ENCODE results near the gene TPM4.

DNA sequence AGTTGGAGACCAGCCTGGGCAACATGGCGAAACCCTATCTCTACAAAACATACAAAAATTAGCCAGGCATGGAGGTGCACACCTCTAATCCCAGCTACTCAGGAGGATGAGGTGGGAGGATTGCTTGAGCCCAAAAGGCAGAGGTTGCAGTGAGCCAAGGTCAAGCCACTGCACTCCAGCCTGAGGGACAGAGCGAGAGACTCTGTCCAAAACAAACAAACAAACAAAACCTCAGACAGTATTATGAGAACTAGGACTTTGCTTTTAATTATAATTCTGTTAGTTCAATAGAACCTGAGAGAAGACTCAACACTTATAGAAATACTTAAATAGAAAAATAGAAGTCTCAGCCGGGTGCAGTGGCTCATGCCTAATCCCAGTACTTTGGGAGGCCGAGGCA is 31.1 kb upstream of the TPM4 start:
- TF ChIP-seq EP300 (conservative IDR thresholded peaks at IDR 0.05; ENCODE audit: poor library complexity, severe bottlenecking) (no peak), RAD21 (conservative IDR thresholded peaks at IDR 0.05) (no peak), POLR2AphosphoS5 (IDR thresholded peaks at IDR 0.05) (no peak)
- TF ChIP-seq, protein P1, sequence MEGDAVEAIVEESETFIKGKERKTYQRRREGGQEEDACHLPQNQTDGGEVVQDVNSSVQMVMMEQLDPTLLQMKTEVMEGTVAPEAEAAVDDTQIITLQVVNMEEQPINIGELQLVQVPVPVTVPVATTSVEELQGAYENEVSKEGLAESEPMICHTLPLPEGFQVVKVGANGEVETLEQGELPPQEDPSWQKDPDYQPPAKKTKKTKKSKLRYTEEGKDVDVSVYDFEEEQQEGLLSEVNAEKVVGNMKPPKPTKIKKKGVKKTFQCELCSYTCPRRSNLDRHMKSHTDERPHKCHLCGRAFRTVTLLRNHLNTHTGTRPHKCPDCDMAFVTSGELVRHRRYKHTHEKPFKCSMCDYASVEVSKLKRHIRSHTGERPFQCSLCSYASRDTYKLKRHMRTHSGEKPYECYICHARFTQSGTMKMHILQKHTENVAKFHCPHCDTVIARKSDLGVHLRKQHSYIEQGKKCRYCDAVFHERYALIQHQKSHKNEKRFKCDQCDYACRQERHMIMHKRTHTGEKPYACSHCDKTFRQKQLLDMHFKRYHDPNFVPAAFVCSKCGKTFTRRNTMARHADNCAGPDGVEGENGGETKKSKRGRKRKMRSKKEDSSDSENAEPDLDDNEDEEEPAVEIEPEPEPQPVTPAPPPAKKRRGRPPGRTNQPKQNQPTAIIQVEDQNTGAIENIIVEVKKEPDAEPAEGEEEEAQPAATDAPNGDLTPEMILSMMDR (IDR thresholded peaks at IDR 0.05; ENCODE audit: poor library complexity, severe bottlenecking) = no peak
